Rectal smooth muscle tissue (tissue), 1 donor: Measurements from ENCODE around the gene SLC39A5.

Experiments used
- H3K27ac ChIP-seq: one replicate; pipeline ENCODE4 v1.7.0; 2013; ENCODE audit warnings: low read depth, low read length, inconsistent platforms
- H3K27me3 ChIP-seq: one replicate; pipeline ENCODE4 v1.7.0; 2013; ENCODE audit warnings: low read length; ENCODE audit not compliant: control insufficient read depth, insufficient read depth
- H3K36me3 ChIP-seq: one replicate; pipeline ENCODE4 v1.7.0; 2013; ENCODE audit warnings: low read length; ENCODE audit not compliant: control insufficient read depth, insufficient read depth
- H3K4me1 ChIP-seq: one replicate; pipeline ENCODE4 v1.7.0; 2013; ENCODE audit warnings: low read length; ENCODE audit not compliant: control insufficient read depth, insufficient read depth
- H3K4me3 ChIP-seq: one replicate; pipeline ENCODE4 v1.7.0; 2013; ENCODE audit warnings: low read length
- H3K9ac ChIP-seq: one replicate; pipeline ENCODE4 v1.7.0; 2013; ENCODE audit warnings: low read length

The SLC39A5 gene

DNA sequence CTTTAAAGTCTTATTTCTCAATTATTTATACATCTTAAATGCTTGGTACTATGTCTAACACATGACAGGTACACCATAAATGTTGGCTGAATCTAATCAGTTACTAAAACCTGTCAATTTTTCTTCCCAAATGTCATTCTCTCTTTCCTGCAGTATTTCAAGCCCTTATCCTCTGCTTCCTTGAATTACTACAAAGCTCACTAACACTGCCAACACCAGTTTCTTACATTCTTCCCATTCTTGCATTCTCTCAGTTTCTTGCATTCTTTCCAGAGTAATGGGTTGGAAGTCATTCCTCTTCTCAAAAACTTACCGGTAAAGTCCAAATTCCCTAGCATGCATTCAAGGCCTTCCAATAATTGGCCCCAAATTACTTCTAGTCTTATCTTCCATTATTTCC is 31.0 kb upstream of the SLC39A5 start:
- no peaks in the 10 kb centered on the region for H3K27me3 ChIP-seq
- no peaks in the 10 kb centered on the region for H3K4me1 ChIP-seq
- no peak overlapping the region for H3K27ac ChIP-seq
- no peaks in the 10 kb centered on the region for H3K36me3 ChIP-seq
- no peak overlapping the region for H3K9ac ChIP-seq
- no peak overlapping the region for H3K4me3 ChIP-seq

DNA sequence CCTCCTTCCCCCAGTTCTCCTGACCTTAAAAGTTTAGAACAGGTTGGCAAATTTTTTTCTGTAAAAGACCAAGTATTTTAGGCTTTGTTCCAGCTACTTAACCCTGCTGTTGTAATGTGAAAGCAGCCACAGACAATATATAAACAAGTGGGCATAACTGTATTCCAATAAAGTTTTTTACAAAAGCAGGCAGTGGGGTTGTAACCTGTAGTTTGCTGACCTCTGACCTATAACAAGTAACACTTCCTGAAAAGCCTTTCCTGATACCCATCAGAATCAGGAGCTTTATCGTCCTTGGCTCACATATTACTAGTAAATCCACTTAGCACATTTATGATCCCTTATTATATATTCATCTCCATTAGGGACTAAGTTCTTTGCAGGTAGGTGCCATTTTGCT is 27.5 kb upstream of the SLC39A5 start:
- Histone ChIP-seq H3K27ac (no peak overlapping the region), H3K36me3 (peaks cover 8% of the 10 kb centered on the region), H3K27me3 (no peaks in the 10 kb centered on the region), H3K4me3 (no peak overlapping the region), H3K4me1 (no peaks in the 10 kb centered on the region), H3K9ac (no peak overlapping the region)

DNA sequence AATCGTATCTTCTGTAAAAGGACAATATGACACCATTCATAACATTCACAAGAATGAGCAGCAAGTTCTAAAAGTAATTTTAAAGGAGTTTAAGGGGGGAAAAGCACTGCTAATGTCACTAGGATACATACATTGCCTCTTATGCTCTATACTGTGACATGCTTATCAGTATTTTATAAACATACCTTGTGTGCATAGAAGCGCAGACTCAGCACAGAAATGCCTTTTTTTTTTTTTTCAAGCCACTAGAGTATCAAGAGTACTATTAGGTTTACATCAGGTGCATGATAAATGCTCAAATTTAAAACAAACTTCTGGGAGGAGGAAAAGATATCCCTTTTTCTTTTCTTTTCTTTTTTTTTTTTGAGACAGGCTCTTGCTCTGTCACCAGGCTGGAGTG is 27.0 kb upstream of the SLC39A5 start:
- Histone ChIP-seq H3K4me3 (no peak overlapping the region), H3K27me3 (no peaks in the 10 kb centered on the region), H3K4me1 (no peaks in the 10 kb centered on the region), H3K36me3 (peaks cover 13% of the 10 kb centered on the region), H3K9ac (no peak overlapping the region), H3K27ac (no peak overlapping the region)

DNA sequence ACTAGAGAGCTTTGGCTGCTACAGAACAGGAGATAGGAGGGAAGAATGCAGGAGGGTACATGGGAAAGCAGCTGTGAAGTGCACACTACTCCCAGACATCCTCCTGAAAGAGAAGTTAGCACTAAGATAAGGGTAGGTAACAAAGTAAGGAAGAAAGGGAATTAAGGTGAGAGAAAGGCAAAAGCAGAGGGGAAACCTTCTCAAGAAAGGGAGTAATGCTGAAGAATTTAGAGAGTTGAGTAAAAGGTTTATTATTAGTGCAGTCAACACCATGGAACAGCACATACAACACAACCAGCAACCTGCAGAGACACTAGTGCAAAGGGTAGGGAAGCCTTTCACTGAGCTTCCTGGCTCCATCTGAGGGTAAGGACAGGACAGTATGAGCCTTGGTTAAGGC is 25.6 kb upstream of the SLC39A5 start:
- no peaks in the 10 kb centered on the region for H3K4me1 ChIP-seq
- no peak overlapping the region for H3K27ac ChIP-seq
- peaks cover 17% of the 10 kb centered on the region for H3K36me3 ChIP-seq
- no peak overlapping the region for H3K4me3 ChIP-seq
- no peaks in the 10 kb centered on the region for H3K27me3 ChIP-seq
- no peak overlapping the region for H3K9ac ChIP-seq

DNA sequence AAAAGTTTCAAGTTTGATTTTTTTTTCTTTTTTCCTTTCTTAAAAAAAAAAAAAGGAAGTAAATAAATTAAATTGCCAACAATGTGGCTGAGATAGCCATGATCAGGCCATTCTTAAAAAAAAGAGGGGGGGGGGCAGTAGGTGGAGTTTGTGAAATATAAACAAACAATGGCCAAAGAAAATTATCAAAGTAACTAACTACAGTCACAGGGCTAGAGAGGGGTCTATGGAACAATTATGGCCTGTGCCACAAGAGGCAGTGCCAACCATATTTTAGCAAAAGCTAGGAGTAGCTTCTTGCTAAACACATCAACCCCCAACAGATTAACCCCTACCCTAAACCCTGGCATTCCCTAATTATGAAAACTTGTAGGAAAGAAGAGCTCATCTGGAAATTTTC is 24.4 kb upstream of the SLC39A5 start:
- Histone ChIP-seq H3K4me3 (no peak overlapping the region), H3K4me1 (no peaks in the 10 kb centered on the region), H3K36me3 (peaks cover 23% of the 10 kb centered on the region), H3K27me3 (no peaks in the 10 kb centered on the region), H3K9ac (no peak overlapping the region), H3K27ac (no peak overlapping the region)

DNA sequence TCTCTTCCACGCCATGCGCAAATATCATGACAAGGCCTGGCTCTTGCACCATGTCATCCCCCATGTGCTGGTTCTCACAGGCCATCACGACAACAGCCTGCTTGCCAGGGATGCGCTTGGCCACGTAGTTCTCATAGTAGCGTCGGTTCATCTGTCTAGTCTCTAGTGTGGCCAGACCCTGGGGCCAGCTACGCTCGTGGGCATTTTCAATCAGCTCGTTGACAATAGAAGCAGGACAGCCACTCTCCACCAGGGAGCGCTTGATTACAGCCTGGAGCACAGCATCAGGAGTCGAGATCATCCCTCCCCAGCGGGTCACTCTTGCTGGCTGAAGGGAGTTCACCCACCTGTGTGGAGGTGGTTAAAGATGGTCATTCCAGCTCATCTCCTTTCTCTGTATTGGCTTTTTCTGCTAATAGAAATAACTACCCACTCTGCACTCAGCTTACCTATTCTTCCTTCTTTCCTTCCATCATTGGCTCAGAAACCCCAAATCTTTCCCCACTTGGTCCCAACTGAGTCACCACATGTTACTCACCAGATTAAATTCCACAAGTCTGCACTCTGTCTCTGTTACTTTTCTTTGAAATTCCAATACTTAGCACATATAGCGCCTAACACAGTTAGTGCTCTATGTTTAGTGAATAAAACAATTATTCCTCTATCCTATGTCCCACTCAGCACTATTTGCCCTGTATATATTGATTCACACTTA is 23.2 kb upstream of the SLC39A5 start:
- Histone ChIP-seq H3K36me3 (peaks cover 23% of the 10 kb centered on the region), H3K27ac (no peak overlapping the region)

DNA sequence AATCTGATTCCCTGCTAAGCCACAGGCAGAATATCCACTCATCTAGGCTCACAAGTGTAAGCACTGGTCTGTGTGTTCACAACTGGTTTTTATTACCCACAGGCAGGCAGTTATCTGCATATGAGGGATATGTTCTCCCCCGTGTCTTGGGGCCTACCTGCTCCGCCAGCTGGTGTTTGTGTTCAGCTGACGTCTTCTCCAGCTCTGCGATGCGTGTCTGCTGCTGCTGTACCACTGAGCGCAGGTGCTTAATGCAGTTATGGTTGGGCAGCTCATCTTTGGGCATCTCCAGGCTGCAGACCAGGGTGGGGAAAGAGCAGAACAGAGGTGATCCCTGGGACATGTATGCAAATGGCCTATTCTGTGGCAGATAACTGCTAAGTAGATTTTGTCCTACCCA is 21.8 kb upstream of the SLC39A5 start:
- no peaks in the 10 kb centered on the region for H3K4me1 ChIP-seq
- H3K27ac ChIP-seq = no peak overlapping the region
- peaks cover 31% of the 10 kb centered on the region for H3K36me3 ChIP-seq
- no peaks in the 10 kb centered on the region for H3K27me3 ChIP-seq
- H3K4me3 ChIP-seq = no peak overlapping the region
- no peak overlapping the region for H3K9ac ChIP-seq

More for the DNA sequence above, 23.2 kb upstream of the SLC39A5 start:
- Histone ChIP-seq H3K27me3 (no peaks in the 10 kb centered on the region), H3K9ac (no peak overlapping the region), H3K4me3 (no peak overlapping the region), H3K4me1 (no peaks in the 10 kb centered on the region)

DNA sequence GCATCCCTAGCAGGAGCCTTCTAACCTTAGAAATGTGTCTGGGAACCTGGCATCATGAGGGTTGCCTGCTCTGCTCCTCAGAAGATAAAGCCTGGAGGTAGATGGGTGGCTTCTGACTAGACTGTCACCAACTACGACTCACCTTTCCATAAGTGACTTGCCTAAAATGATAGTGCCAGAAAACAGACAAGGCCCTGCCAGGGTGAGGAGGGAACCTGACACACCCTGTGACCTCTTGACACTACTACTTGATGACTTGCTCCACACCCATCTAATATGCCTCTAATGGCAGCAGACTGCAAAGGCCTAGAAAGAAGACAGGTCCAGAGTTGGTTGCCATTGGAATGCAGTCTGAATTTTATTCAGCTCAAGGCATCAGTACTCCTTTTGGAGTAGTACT is 17.5 kb upstream of the SLC39A5 start:
- Histone ChIP-seq H3K36me3 (peaks cover 34% of the 10 kb centered on the region), H3K9ac (no peak overlapping the region), H3K27me3 (no peaks in the 10 kb centered on the region), H3K27ac (no peak overlapping the region), H3K4me3 (no peak overlapping the region), H3K4me1 (no peaks in the 10 kb centered on the region)

DNA sequence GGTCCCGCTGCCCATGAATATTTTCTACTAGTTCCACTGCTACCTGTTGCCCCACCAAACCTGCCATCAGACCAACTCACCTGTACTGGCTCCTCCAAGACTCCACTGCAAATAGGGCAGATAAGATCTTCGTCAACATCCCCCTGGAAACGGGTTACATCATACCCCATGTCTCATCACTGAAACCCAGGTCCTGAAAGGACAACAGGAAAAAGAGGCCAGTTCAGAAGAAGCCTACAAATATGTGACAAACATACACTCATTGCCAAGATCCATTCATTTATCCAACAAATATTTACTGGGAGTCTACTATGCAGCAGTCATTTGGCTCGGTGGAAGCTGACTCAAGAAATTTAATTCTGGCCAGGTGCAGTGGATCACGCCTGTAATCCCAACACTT is 16.0 kb upstream of the SLC39A5 start:
- Histone ChIP-seq H3K4me3 (no peak overlapping the region), H3K9ac (no peak overlapping the region), H3K4me1 (no peaks in the 10 kb centered on the region), H3K36me3 (peaks cover 25% of the 10 kb centered on the region), H3K27me3 (no peaks in the 10 kb centered on the region), H3K27ac (no peak overlapping the region)

DNA sequence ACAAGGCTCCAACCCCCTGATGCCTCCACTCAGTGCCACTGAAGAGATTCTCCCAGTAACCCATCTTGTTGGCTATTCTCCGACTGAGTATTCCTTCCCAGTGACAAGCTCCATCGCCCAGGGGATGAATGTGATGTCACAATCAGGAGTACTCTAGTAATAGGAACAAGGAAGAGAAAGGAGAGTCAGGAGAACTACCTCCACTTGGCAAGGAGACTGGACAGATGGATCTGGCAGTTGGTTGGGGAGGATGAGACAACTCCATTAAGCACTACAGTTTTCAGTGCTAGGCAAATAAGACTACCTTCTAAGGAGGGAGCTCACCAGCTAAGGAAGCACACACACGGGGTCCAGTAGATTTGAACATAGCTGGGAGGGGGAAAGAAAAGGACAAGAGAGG is 13.4 kb upstream of the SLC39A5 start:
- Histone ChIP-seq H3K27me3 (no peaks in the 10 kb centered on the region), H3K4me1 (peaks cover 6% of the 10 kb centered on the region), H3K27ac (no peak overlapping the region), H3K9ac (no peak overlapping the region), H3K4me3 (no peak overlapping the region), H3K36me3 (peaks cover 19% of the 10 kb centered on the region)

DNA sequence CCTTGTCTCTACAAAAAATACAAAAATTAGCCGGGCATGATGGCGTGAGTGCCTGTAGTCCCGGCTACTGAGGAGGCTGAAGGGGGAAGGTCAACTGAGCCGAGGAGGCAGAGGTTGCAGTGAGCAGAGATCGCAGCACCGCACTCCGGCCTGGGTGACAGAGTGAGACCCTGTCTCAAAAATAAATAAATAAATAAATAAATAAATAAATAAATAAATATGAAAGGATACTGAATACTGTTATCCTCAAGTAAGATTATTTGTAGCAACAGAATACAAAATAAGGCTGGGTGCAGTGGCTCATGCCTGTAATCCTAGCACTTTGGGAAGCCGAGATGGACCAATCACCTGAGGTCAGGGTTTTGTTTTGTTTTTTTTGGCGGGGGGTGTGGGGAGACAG is 10.0 kb upstream of the SLC39A5 start:
- no peaks in the 10 kb centered on the region for H3K27me3 ChIP-seq
- no peak overlapping the region for H3K4me3 ChIP-seq
- peaks cover 20% of the 10 kb centered on the region for H3K4me1 ChIP-seq
- no peak overlapping the region for H3K9ac ChIP-seq
- peak overlapping the region; percentile 24 for H3K27ac ChIP-seq
- peaks cover 4% of the 10 kb centered on the region for H3K36me3 ChIP-seq

DNA sequence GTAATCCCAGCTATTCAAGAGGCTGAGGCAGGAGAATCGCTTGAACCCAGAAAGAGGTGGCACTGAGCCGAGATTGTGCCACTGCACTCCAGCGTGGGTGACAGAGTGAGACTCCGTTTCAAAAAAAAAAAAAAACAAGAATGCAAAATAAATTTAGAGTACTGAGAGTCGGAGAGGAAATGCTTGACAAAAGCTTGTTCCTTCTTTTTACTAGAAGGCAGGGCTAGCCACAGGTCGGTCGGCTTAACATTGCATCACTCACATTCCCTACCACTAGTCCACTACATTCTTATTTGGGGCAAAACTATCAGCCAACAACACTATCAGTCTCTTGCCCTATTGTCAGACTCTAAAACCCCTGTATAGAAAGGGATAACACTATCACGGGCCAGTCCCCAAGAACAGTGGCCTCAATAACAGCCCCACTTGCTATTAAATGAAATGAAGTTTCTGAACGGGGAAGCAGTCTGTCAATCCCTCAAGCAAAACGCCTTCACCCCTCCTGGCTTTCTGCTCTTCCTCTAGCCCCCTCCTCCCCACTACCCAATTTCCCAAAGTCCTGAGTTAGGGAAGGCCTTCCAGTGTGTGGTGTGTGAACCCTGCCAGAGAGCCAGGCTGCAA is 9.1 kb upstream of the SLC39A5 start:
- peaks cover 20% of the 10 kb centered on the region for H3K4me1 ChIP-seq
- peak overlapping the region; percentile 88 for H3K4me3 ChIP-seq
- H3K27me3 ChIP-seq = no peaks in the 10 kb centered on the region
- H3K36me3 ChIP-seq = no peaks in the 10 kb centered on the region
- H3K27ac ChIP-seq = peak overlapping the region; percentile 98
- peak overlapping the region; percentile 68 for H3K9ac ChIP-seq

DNA sequence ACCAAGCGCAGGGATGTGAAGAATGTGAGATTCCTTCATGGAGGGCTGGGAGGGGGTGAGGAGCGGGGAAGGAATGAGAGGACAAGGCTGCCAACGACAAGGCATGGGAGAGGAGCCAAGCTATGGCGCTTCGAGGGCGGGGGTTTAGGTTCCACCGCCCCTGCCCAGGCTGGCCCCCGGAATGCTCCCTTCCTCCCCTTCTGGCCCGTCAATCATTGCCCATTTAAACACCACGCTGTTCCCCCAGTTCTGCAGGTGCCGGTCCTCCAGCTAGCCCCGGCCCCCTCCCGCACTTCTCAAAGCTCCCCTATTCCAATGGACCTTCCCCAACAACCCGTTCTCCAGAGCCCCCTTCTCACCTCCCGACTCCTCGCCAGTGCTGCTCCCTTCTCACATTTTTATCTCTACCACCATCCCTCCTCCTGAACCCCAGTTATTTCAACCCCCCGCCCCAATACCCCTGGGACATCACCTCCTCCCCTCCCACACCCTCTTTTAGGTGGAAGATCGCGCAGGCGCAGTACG is 8.6 kb upstream of the SLC39A5 start:
- Histone ChIP-seq H3K9ac (peak overlapping the region; percentile 68), H3K27ac (peak overlapping the region; percentile 98), H3K4me1 (peaks cover 20% of the 10 kb centered on the region), H3K36me3 (no peaks in the 10 kb centered on the region), H3K27me3 (no peaks in the 10 kb centered on the region), H3K4me3 (peak overlapping the region; percentile 88)
